Sigmoid colon (tissue), 7 donors: ENCODE data around the gene ARHGAP44. TPM values are rescaled to one million over a fixed set of nuclear protein-coding genes. Genes with fewer than 3 reads are reported as not detected.

ENCODE experiments used
- DNase-seq: peaks from one replicate; pipeline ENCODE4 v3.0.0-alpha.2; 2019
- H3K27ac ChIP-seq, 4 donors: fragments of 200-600 bp; sonication (generic); one replicate each; pipeline ENCODE4 v1.5.1; 2016 to 2019; ENCODE audit warnings: mild to moderate bottlenecking in 1 of 4
- H3K27me3 ChIP-seq, 3 donors: fragments of 200-600 bp; sonication (generic); one replicate each; pipeline ENCODE4 v1.5.1; 2019; ENCODE audit warnings: mild to moderate bottlenecking in 1 of 3
- H3K36me3 ChIP-seq, 4 donors: fragments of 200-600 bp; sonication (generic); one replicate each; pipeline ENCODE4 v1.5.1; 2016 to 2019
- H3K4me1 ChIP-seq, 4 donors: fragments of 200-600 bp; sonication (generic); one replicate each; pipeline ENCODE4 v1.5.1; 2017 to 2019
- H3K4me3 ChIP-seq, 4 donors: fragments of 200-600 bp; sonication (generic); one replicate each; pipeline ENCODE4 v1.5.1; 2017 to 2019; ENCODE audit warnings: mild to moderate bottlenecking in 2 of 4, moderate library complexity in 1 of 4
- H3K9me3 ChIP-seq, 4 donors: fragments of 200-600 bp in 3 of 4; sonication (generic) in 3 of 4; one replicate each; pipeline versions ENCODE4 v1.5.1 to v1.6.1; 2013 to 2019
- CTCF ChIP-seq, 4 experiments: fragments of 450-650 bp in 3 of 4; fragments of 200-600 bp in 1 of 4; IDR thresholded peaks; one replicate each; pipeline ENCODE4 v1.5.1; 2016 to 2019; ENCODE audit warnings: antibody characterized with exemption in 4 of 4, mild to moderate bottlenecking in 3 of 4, moderate library complexity in 2 of 4
- EP300 ChIP-seq, 4 donors: sonication (generic); formaldehyde crosslinking; IDR thresholded peaks; one replicate each; pipeline ENCODE4 v1.6.1; 2017; ENCODE audit warnings: antibody characterized with exemption in 4 of 4
- POLR2A ChIP-seq, 2 donors: fragments of 450-650 bp; IDR thresholded peaks; one replicate each; pipeline ENCODE4 v1.6.1; 2016; ENCODE audit warnings: antibody characterized with exemption in 2 of 2, mild to moderate bottlenecking in 2 of 2, moderate library complexity in 2 of 2
- POLR2AphosphoS5 ChIP-seq, 4 donors: sonication (generic); formaldehyde crosslinking; IDR thresholded peaks; one replicate each; pipeline ENCODE4 v1.6.1; 2017; ENCODE audit warnings: antibody characterized with exemption in 4 of 4
- WGBS, 2 donors: extraction: QIAGEN DNeasy Blood & Tissue Kit; methylation state at CpG; one replicate each; pipeline ENCODE4 v1.1.7; 2013; 5-methylcytosine and 5-hydroxymethylcytosine counted together
- intact Hi-C: fragments of 100-400 bp; cut with DNase I; formaldehyde crosslinking; loops from one replicate; pipeline ENCODE4 v1.15.1; 2023
- polyA plus RNA-seq, 3 donors: library from polyadenylated mRNA; stranded (reverse); fragments of 200-250 nt; gene quantifications; one replicate each; pipeline ENCODE4 v1.2.3, GENCODE V29; 2013
- total RNA-seq, 4 donors: library from RNA; depleted of rRNA; stranded (reverse); fragments of >200 nt; gene quantifications; one replicate each; pipeline ENCODE4 v1.1.0, GENCODE V29; 2016
- donor health status: healthy with polysubstance abuse.
- donor health status: Bipolar disorder and iron deficiency.
- donor health status: healthy.

ARHGAP44 gene
- total and polyA plus RNA-seq, 7 donors: 2.6 to 23.8 (median 6.4) TPM

GRCh38 chr17:12814718-12815117 lies 25.4 kb downstream of the ARHGAP44 start:
- no peak for DNase-seq
- no peak overlapping the region for H3K4me3 ChIP-seq
- WGBS, 2 donors: 46 to 65% methylated on average over 2 of the region's 2 CpGs
- TF ChIP-seq CTCF (IDR thresholded peaks at IDR 0.05): no peak
- TF ChIP-seq POLR2A (IDR thresholded peaks at IDR 0.05): no peak
- TF ChIP-seq POLR2AphosphoS5 (IDR thresholded peaks at IDR 0.05): no peak
- TF ChIP-seq EP300 (IDR thresholded peaks at IDR 0.05): no peak
- H3K4me1 ChIP-seq: no peaks in the 10 kb centered on the region
- intact Hi-C loops: no loop called here
- H3K27me3 ChIP-seq: no peaks in the 10 kb centered on the region
- no peak overlapping the region for H3K27ac ChIP-seq
- H3K9me3 ChIP-seq: no peaks in the 10 kb centered on the region
- H3K36me3 ChIP-seq: no peaks in the 10 kb centered on the region

GRCh38 chr17:12815642-12816141 lies 26.4 kb downstream of the ARHGAP44 start:
- H3K27ac ChIP-seq: no peak overlapping the region
- TF ChIP-seq POLR2A (IDR thresholded peaks at IDR 0.05) (no peak), POLR2AphosphoS5 (IDR thresholded peaks at IDR 0.05) (no peak), CTCF (IDR thresholded peaks at IDR 0.05) (no peak), EP300 (IDR thresholded peaks at IDR 0.05) (no peak)
- no peaks in the 10 kb centered on the region for H3K4me1 ChIP-seq
- 18 to 43% methylated on average over 3 of the region's 3 CpGs for WGBS, 2 donors
- H3K9me3 ChIP-seq: no peaks in the 10 kb centered on the region
- DNase-seq: no peak
- intact Hi-C loops: no loop called here
- H3K4me3 ChIP-seq: no peak overlapping the region
- no peaks in the 10 kb centered on the region for H3K36me3 ChIP-seq
- H3K27me3 ChIP-seq: no peaks in the 10 kb centered on the region

GRCh38 chr17:12821376-12821940 lies 32.2 kb downstream of the ARHGAP44 start:
- intact Hi-C loops: no loop called here
- Histone ChIP-seq H3K36me3 (no peaks in the 10 kb centered on the region), H3K27me3 (no peaks in the 10 kb centered on the region), H3K4me3 (no peak overlapping the region), H3K4me1 (no peaks in the 10 kb centered on the region), H3K9me3 (no peaks in the 10 kb centered on the region), H3K27ac (no peak overlapping the region)
- DNase-seq: no peak
- TF ChIP-seq EP300 (IDR thresholded peaks at IDR 0.05): no peak
- no peak for TF ChIP-seq POLR2A (IDR thresholded peaks at IDR 0.05)
- TF ChIP-seq POLR2AphosphoS5 (IDR thresholded peaks at IDR 0.05): no peak
- TF ChIP-seq CTCF (IDR thresholded peaks at IDR 0.05): no peak
- WGBS, 2 donors: 9 to 59% methylated on average over 4 of the region's 4 CpGs

GRCh38 chr17:12826431-12826830 lies 37.1 kb downstream of the ARHGAP44 start:
- WGBS, 2 donors: 68 to 71% methylated on average over 1 of the region's 1 CpG
- H3K27ac ChIP-seq: no peak overlapping the region
- no peak for DNase-seq
- H3K36me3 ChIP-seq: no peaks in the 10 kb centered on the region
- no peaks in the 10 kb centered on the region for H3K27me3 ChIP-seq
- H3K4me3 ChIP-seq: no peak overlapping the region
- no peaks in the 10 kb centered on the region for H3K4me1 ChIP-seq
- peaks cover 0 to 5% (median 1%) of the 10 kb centered on the region in 4 donors for H3K9me3 ChIP-seq
- TF ChIP-seq POLR2A (IDR thresholded peaks at IDR 0.05) (no peak), EP300 (IDR thresholded peaks at IDR 0.05) (no peak), POLR2AphosphoS5 (IDR thresholded peaks at IDR 0.05) (no peak), CTCF (IDR thresholded peaks at IDR 0.05) (no peak)
- intact Hi-C loops: no loop called here

GRCh38 chr17:12830777-12831247 lies 41.5 kb downstream of the ARHGAP44 start:
- intact Hi-C loops: no loop called here
- TF ChIP-seq POLR2AphosphoS5 (IDR thresholded peaks at IDR 0.05) (no peak), EP300 (IDR thresholded peaks at IDR 0.05) (no peak), POLR2A (IDR thresholded peaks at IDR 0.05) (no peak), CTCF (IDR thresholded peaks at IDR 0.05) (no peak)
- peaks cover 5 to 21% (median 11%) of the 10 kb centered on the region in 4 donors for H3K9me3 ChIP-seq
- H3K4me3 ChIP-seq: no peak overlapping the region
- 14 to 59% methylated on average over 3 of the region's 3 CpGs for WGBS, 2 donors
- H3K27me3 ChIP-seq: no peaks in the 10 kb centered on the region
- no peaks in the 10 kb centered on the region for H3K4me1 ChIP-seq
- H3K27ac ChIP-seq: no peak overlapping the region
- no peaks in the 10 kb centered on the region for H3K36me3 ChIP-seq
- no peak for DNase-seq
